ENCODE results near the gene USP10.

Gene USP10

DNA sequence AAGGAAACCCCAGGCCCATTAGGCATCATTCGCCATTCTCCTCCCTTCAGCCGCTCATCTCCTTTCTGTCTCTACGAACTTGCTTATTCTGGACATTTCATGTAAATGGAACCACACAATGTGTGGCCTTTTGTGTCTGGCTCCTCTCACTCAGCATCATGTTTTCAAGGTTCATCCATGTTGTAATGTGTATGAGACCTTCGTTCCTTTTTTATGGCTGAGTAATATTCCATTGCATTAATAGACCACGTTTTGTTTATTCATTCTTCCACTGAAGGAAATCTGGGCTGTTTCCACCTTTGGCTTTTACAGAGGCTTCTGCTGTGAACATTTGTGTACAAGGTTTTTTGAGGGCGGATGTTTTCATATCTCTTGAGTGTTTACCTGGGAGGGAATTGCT is 123.2 kb downstream of the USP10 start:
- TF ChIP-seq, protein P1, sequence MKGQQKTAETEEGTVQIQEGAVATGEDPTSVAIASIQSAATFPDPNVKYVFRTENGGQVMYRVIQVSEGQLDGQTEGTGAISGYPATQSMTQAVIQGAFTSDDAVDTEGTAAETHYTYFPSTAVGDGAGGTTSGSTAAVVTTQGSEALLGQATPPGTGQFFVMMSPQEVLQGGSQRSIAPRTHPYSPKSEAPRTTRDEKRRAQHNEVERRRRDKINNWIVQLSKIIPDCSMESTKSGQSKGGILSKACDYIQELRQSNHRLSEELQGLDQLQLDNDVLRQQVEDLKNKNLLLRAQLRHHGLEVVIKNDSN (IDR thresholded peaks at IDR 0.05), result no peak
- TF ChIP-seq YY1 (IDR thresholded peaks at IDR 0.05; ENCODE audit: low read depth), result no peak
- no peak for TF ChIP-seq EP300 (IDR thresholded peaks at IDR 0.05; ENCODE audit: borderline replicate concordance)
- TF ChIP-seq RAD21 (IDR thresholded peaks at IDR 0.05; ENCODE audit: low read depth), result no peak
- TF ChIP-seq TAF1 (IDR thresholded peaks at IDR 0.05; ENCODE audit: low read depth), result no peak
- TF ChIP-seq, protein P2, sequence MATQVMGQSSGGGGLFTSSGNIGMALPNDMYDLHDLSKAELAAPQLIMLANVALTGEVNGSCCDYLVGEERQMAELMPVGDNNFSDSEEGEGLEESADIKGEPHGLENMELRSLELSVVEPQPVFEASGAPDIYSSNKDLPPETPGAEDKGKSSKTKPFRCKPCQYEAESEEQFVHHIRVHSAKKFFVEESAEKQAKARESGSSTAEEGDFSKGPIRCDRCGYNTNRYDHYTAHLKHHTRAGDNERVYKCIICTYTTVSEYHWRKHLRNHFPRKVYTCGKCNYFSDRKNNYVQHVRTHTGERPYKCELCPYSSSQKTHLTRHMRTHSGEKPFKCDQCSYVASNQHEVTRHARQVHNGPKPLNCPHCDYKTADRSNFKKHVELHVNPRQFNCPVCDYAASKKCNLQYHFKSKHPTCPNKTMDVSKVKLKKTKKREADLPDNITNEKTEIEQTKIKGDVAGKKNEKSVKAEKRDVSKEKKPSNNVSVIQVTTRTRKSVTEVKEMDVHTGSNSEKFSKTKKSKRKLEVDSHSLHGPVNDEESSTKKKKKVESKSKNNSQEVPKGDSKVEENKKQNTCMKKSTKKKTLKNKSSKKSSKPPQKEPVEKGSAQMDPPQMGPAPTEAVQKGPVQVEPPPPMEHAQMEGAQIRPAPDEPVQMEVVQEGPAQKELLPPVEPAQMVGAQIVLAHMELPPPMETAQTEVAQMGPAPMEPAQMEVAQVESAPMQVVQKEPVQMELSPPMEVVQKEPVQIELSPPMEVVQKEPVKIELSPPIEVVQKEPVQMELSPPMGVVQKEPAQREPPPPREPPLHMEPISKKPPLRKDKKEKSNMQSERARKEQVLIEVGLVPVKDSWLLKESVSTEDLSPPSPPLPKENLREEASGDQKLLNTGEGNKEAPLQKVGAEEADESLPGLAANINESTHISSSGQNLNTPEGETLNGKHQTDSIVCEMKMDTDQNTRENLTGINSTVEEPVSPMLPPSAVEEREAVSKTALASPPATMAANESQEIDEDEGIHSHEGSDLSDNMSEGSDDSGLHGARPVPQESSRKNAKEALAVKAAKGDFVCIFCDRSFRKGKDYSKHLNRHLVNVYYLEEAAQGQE (IDR thresholded peaks at IDR 0.05; ENCODE audit: low read depth), result no peak
- TF ChIP-seq CREB1 (IDR thresholded peaks at IDR 0.05; ENCODE audit: low read depth), result no peak
- TF ChIP-seq TCF12 (IDR thresholded peaks at IDR 0.05; ENCODE audit: low read depth), result no peak
- TF ChIP-seq FOXM1 (IDR thresholded peaks at IDR 0.05; ENCODE audit: borderline replicate concordance, low read depth), result no peak
- TF ChIP-seq EGR1 (IDR thresholded peaks at IDR 0.05), result no peak
- no peak for TF ChIP-seq NFIC (IDR thresholded peaks at IDR 0.05)
- TF ChIP-seq CEBPB (IDR thresholded peaks at IDR 0.05), result no peak
- no peak for TF ChIP-seq TEAD4 (IDR thresholded peaks at IDR 0.05)
- TF ChIP-seq ZBTB7A (IDR thresholded peaks at IDR 0.05; ENCODE audit: low read depth), result no peak

DNA sequence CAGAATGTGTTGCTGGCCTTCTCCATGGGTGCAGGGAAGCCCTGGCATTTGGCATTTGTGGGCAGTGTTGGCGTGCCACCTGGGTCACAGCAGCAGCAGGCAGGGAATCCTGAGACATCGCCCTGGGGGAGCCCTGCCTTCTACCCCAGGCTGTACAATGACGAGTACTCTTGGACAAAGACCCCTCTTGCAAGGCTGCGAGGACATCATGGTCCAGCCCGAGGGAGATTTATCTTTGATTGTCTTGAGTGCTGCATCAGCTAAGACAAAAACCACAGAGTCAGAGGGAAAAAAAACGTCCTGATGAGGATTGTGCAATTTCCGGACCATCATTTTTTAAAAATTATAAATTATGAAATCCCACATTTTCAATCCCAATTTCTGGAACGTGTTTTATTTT is 123.7 kb downstream of the USP10 start:
- TF ChIP-seq, protein P3, sequence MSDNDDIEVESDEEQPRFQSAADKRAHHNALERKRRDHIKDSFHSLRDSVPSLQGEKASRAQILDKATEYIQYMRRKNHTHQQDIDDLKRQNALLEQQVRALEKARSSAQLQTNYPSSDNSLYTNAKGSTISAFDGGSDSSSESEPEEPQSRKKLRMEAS (IDR thresholded peaks at IDR 0.05), result no peak
- TF ChIP-seq CREB1 (IDR thresholded peaks at IDR 0.05; ENCODE audit: low read depth), result no peak
- no peak for TF ChIP-seq RAD21 (IDR thresholded peaks at IDR 0.05; ENCODE audit: low read depth)
- no peak for TF ChIP-seq FOXM1 (IDR thresholded peaks at IDR 0.05; ENCODE audit: borderline replicate concordance, low read depth)
- TF ChIP-seq, protein P1 (IDR thresholded peaks at IDR 0.05), result no peak
- no peak for TF ChIP-seq EGR1 (IDR thresholded peaks at IDR 0.05)
- no peak for TF ChIP-seq YY1 (IDR thresholded peaks at IDR 0.05; ENCODE audit: low read depth)
- TF ChIP-seq TAF1 (IDR thresholded peaks at IDR 0.05; ENCODE audit: low read depth), result no peak
- no peak for TF ChIP-seq TEAD4 (IDR thresholded peaks at IDR 0.05)
- TF ChIP-seq CEBPB (IDR thresholded peaks at IDR 0.05), result no peak
- no peak for TF ChIP-seq EP300 (IDR thresholded peaks at IDR 0.05; ENCODE audit: borderline replicate concordance)
- no peak for TF ChIP-seq TCF12 (IDR thresholded peaks at IDR 0.05; ENCODE audit: low read depth)
- no peak for TF ChIP-seq NFIC (IDR thresholded peaks at IDR 0.05)
- TF ChIP-seq, protein P2 (IDR thresholded peaks at IDR 0.05; ENCODE audit: low read depth), result no peak
- no peak for TF ChIP-seq ZBTB7A (IDR thresholded peaks at IDR 0.05; ENCODE audit: low read depth)

DNA sequence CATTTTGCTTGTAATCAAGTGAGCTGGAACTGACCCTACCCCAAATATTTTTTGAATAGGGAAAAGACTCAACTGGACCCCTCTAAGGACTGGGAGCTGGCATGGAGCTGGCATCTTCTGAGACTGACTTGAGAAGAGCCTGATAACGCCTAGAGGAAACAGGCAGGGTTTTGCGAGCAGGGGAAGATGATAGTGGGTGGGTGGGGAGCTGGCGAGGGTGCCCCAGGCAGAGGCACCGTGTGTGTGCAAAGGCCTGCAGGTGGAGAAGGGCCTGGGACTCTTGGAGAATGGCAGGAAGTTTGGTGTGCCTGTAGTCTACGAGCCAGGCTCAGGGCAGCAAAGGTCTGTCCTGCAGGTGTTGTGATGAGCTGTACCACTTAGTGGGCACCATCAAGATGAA is 124.1 kb downstream of the USP10 start:
- TF ChIP-seq, protein P1 (IDR thresholded peaks at IDR 0.05), result no peak
- TF ChIP-seq TCF12 (IDR thresholded peaks at IDR 0.05; ENCODE audit: low read depth), result no peak
- TF ChIP-seq EP300 (IDR thresholded peaks at IDR 0.05; ENCODE audit: borderline replicate concordance), result no peak
- TF ChIP-seq RAD21 (IDR thresholded peaks at IDR 0.05; ENCODE audit: low read depth), result no peak

DNA sequence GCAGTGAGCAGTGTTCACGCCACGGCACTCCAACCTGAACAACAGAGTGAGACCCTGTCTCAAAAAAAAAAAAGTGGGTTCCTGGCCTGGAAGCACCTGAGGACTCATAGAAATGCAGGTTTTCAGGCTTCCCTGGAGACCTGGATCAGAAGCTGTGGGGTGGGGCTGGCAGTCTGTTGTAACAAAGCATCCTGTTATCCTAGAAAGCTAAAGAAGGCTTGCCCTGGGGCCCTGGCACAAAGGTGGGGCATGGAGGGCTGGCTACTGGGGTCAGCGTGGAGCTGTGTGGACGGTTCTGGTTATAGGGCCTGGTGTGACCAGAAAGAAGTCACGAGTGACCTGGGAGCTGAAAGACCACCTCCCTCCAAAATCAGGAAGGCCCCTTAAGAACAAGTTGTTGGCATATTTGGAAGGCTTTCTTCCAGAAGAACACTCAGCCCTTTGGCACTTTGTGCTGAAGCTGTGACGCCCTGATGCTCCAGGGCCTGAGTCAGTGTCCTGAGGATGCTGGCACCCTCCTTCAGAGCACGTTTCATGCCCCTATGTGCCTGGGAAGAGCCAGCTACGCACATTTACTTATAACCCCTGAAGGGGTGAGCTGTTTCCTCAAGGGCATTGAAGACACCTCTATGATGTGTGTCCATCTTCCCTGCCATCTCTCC is 126.2 kb downstream of the USP10 start:
- TF ChIP-seq ZBTB7A (IDR thresholded peaks at IDR 0.05; ENCODE audit: low read depth) (no peak), FOXM1 (IDR thresholded peaks at IDR 0.05; ENCODE audit: borderline replicate concordance, low read depth) (no peak)

DNA sequence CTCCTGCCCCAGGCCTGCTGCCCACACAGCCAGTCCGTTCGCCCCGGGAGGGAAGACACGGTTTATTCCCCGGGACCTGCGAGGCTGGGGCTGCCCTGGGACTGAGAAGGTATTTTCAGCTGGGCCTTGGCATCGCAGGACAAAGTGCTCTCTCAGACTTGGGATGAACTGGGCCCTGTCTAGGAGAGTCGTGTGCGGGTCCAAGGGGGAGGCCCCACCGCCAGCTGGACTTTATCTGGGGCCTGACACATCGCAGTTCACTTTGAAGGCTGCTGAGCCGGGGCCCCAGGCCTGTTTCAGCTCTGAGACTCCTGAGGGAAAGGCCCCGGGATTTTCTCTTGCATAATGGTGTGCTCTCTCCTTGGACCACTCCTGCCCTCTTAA is 126.8 kb downstream of the USP10 start:
- no peak for TF ChIP-seq EGR1 (IDR thresholded peaks at IDR 0.05)
- TF ChIP-seq TAF1 (IDR thresholded peaks at IDR 0.05; ENCODE audit: low read depth), result no peak
- TF ChIP-seq TCF12 (IDR thresholded peaks at IDR 0.05; ENCODE audit: low read depth), result no peak
- TF ChIP-seq TEAD4 (IDR thresholded peaks at IDR 0.05), result no peak
- TF ChIP-seq, protein P3 (IDR thresholded peaks at IDR 0.05), result no peak
- no peak for TF ChIP-seq CREB1 (IDR thresholded peaks at IDR 0.05; ENCODE audit: low read depth)
- TF ChIP-seq RAD21 (IDR thresholded peaks at IDR 0.05; ENCODE audit: low read depth), result no peak
- TF ChIP-seq CEBPB (IDR thresholded peaks at IDR 0.05), result no peak
- TF ChIP-seq, protein P1 (IDR thresholded peaks at IDR 0.05), result no peak
- no peak for TF ChIP-seq ZBTB7A (IDR thresholded peaks at IDR 0.05; ENCODE audit: low read depth)
- TF ChIP-seq FOXM1 (IDR thresholded peaks at IDR 0.05; ENCODE audit: borderline replicate concordance, low read depth), result no peak
- TF ChIP-seq, protein P2 (IDR thresholded peaks at IDR 0.05; ENCODE audit: low read depth), result no peak
- no peak for TF ChIP-seq EP300 (IDR thresholded peaks at IDR 0.05; ENCODE audit: borderline replicate concordance)
- TF ChIP-seq YY1 (IDR thresholded peaks at IDR 0.05; ENCODE audit: low read depth), result no peak
- TF ChIP-seq NFIC (IDR thresholded peaks at IDR 0.05), result no peak
